Activated naive CD8-positive, alpha-beta T cell treated with anti-CD3 and anti-CD28 coated beads, Interleukin-2, amount 50 U/mL, for 24 hours (primary cell): ENCODE measurements around the gene AGTRAP.

ENCODE experiments used
- ATAC-seq: fragments of 150-1000 bp; cut with Tn5 transposase; one replicate; pipeline ENCODE4 v1.10.0; 2021
- DNase-seq: peaks from one replicate; pipeline ENCODE4 v3.0.0; 2021
- H3K27ac Mint-ChIP-seq: one replicate; pipeline ENCODE4 v1.8.0; 2021; ENCODE audit warnings: mild to moderate bottlenecking, mixed read lengths
- H3K27me3 Mint-ChIP-seq: one replicate; pipeline ENCODE4 v1.8.0; 2021; ENCODE audit warnings: mixed read lengths
- H3K36me3 Mint-ChIP-seq: one replicate; pipeline ENCODE4 v1.8.0; 2021; ENCODE audit warnings: low read depth, mixed read lengths
- H3K4me1 Mint-ChIP-seq: one replicate; pipeline ENCODE4 v1.8.0; 2021; ENCODE audit warnings: mixed read lengths
- H3K4me3 Mint-ChIP-seq: one replicate; pipeline ENCODE4 v1.8.0; 2021; ENCODE audit warnings: mild to moderate bottlenecking, moderate library complexity, mixed read lengths
- H3K9me3 Mint-ChIP-seq: one replicate; pipeline ENCODE4 v1.8.0; 2021; ENCODE audit warnings: mixed read lengths

Gene AGTRAP

GRCh38 chr1:11787804-11788436 lies 52.0 kb downstream of the AGTRAP start:
- ATAC-seq (no peak), DNase-seq (no peak)
- Mint-ChIP-seq H3K36me3 (no peaks in the 10 kb centered on the region), H3K27ac (no peak overlapping the region), H3K27me3 (no peaks in the 10 kb centered on the region), H3K4me3 (no peak overlapping the region), H3K9me3 (no peaks in the 10 kb centered on the region), H3K4me1 (peaks cover 3% of the 10 kb centered on the region)

- Mint-ChIP-seq H3K36me3 (no peaks in the 10 kb centered on the region), H3K9me3 (no peaks in the 10 kb centered on the region), H3K27ac (no peak overlapping the region), H3K27me3 (no peaks in the 10 kb centered on the region), H3K4me1 (peaks cover 3% of the 10 kb centered on the region), H3K4me3 (no peak overlapping the region)
- DNase-seq, result no peak
- ATAC-seq, result no peak
Observed at GRCh38 chr1:11788549-11789053, 52.7 kb downstream of the AGTRAP start.

GRCh38 chr1:11789126-11790067 lies 53.5 kb downstream of the AGTRAP start:
- ATAC-seq (no peak), DNase-seq (no peak)
- Mint-ChIP-seq H3K9me3 (no peaks in the 10 kb centered on the region), H3K27ac (no peak overlapping the region), H3K4me1 (peaks cover 3% of the 10 kb centered on the region), H3K36me3 (peaks cover 2% of the 10 kb centered on the region), H3K27me3 (no peaks in the 10 kb centered on the region), H3K4me3 (no peak overlapping the region)

GRCh38 chr1:11790101-11790879 lies 54.4 kb downstream of the AGTRAP start:
- no peaks in the 10 kb centered on the region for H3K27me3 Mint-ChIP-seq
- no peak for DNase-seq
- no peak for ATAC-seq
- no peak overlapping the region for H3K27ac Mint-ChIP-seq
- H3K4me3 Mint-ChIP-seq, result no peak overlapping the region
- H3K9me3 Mint-ChIP-seq, result no peaks in the 10 kb centered on the region
- H3K36me3 Mint-ChIP-seq, result peaks cover 4% of the 10 kb centered on the region
- H3K4me1 Mint-ChIP-seq, result peaks cover 2% of the 10 kb centered on the region

GRCh38 chr1:11790880-11791715 lies 55.2 kb downstream of the AGTRAP start:
- Mint-ChIP-seq H3K36me3 (peaks cover 4% of the 10 kb centered on the region), H3K4me1 (no peaks in the 10 kb centered on the region), H3K27me3 (no peaks in the 10 kb centered on the region), H3K4me3 (no peak overlapping the region), H3K27ac (no peak overlapping the region), H3K9me3 (no peaks in the 10 kb centered on the region)
- DNase-seq (no peak), ATAC-seq (peak; percentile 29)

GRCh38 chr1:11792106-11792505 lies 56.2 kb downstream of the AGTRAP start:
- Mint-ChIP-seq H3K36me3 (peaks cover 4% of the 10 kb centered on the region), H3K9me3 (no peaks in the 10 kb centered on the region), H3K27me3 (no peaks in the 10 kb centered on the region), H3K4me1 (no peaks in the 10 kb centered on the region), H3K27ac (no peak overlapping the region), H3K4me3 (no peak overlapping the region)
- DNase-seq (no peak), ATAC-seq (no peak)

- Mint-ChIP-seq H3K27ac (no peak overlapping the region), H3K4me3 (no peak overlapping the region), H3K4me1 (no peaks in the 10 kb centered on the region), H3K36me3 (peaks cover 4% of the 10 kb centered on the region), H3K9me3 (no peaks in the 10 kb centered on the region), H3K27me3 (no peaks in the 10 kb centered on the region)
- no peak for DNase-seq
- no peak for ATAC-seq
Observed at GRCh38 chr1:11793819-11794218, 57.9 kb downstream of the AGTRAP start.

- DNase-seq, result no peak
- no peak for ATAC-seq
- Mint-ChIP-seq H3K9me3 (no peaks in the 10 kb centered on the region), H3K4me1 (no peaks in the 10 kb centered on the region), H3K27me3 (no peaks in the 10 kb centered on the region), H3K4me3 (no peak overlapping the region), H3K27ac (no peak overlapping the region), H3K36me3 (peaks cover 4% of the 10 kb centered on the region)
Observed at GRCh38 chr1:11794446-11795237, 58.7 kb downstream of the AGTRAP start.

GRCh38 chr1:11795238-11795890 lies 59.4 kb downstream of the AGTRAP start:
- no peak for ATAC-seq
- peaks cover 4% of the 10 kb centered on the region for H3K36me3 Mint-ChIP-seq
- H3K4me1 Mint-ChIP-seq, result no peaks in the 10 kb centered on the region
- no peak overlapping the region for H3K4me3 Mint-ChIP-seq
- H3K27ac Mint-ChIP-seq, result no peak overlapping the region
- no peak for DNase-seq
- H3K9me3 Mint-ChIP-seq, result no peaks in the 10 kb centered on the region
- no peaks in the 10 kb centered on the region for H3K27me3 Mint-ChIP-seq

GRCh38 chr1:11796036-11796828 lies 60.3 kb downstream of the AGTRAP start:
- DNase-seq (no peak), ATAC-seq (no peak)
- no peak overlapping the region for H3K27ac Mint-ChIP-seq
- H3K4me1 Mint-ChIP-seq, result no peaks in the 10 kb centered on the region
- H3K9me3 Mint-ChIP-seq, result no peaks in the 10 kb centered on the region
- no peak overlapping the region for H3K4me3 Mint-ChIP-seq
- no peaks in the 10 kb centered on the region for H3K27me3 Mint-ChIP-seq
- H3K36me3 Mint-ChIP-seq, result peaks cover 4% of the 10 kb centered on the region

GRCh38 chr1:11797525-11798216 lies 61.7 kb downstream of the AGTRAP start:
- Mint-ChIP-seq H3K27me3 (no peaks in the 10 kb centered on the region), H3K36me3 (peaks cover 4% of the 10 kb centered on the region), H3K9me3 (no peaks in the 10 kb centered on the region), H3K4me3 (no peak overlapping the region), H3K4me1 (peaks cover 8% of the 10 kb centered on the region), H3K27ac (no peak overlapping the region)
- ATAC-seq, result no peak
- no peak for DNase-seq

GRCh38 chr1:11799099-11799498 lies 63.2 kb downstream of the AGTRAP start:
- peaks cover 22% of the 10 kb centered on the region for H3K4me1 Mint-ChIP-seq
- H3K9me3 Mint-ChIP-seq, result no peaks in the 10 kb centered on the region
- H3K27me3 Mint-ChIP-seq, result no peaks in the 10 kb centered on the region
- DNase-seq (no peak), ATAC-seq (no peak)
- H3K36me3 Mint-ChIP-seq, result peaks cover 4% of the 10 kb centered on the region
- H3K27ac Mint-ChIP-seq, result no peak overlapping the region
- no peak overlapping the region for H3K4me3 Mint-ChIP-seq
